ENCODE results near the gene TRAF2.

DNA sequence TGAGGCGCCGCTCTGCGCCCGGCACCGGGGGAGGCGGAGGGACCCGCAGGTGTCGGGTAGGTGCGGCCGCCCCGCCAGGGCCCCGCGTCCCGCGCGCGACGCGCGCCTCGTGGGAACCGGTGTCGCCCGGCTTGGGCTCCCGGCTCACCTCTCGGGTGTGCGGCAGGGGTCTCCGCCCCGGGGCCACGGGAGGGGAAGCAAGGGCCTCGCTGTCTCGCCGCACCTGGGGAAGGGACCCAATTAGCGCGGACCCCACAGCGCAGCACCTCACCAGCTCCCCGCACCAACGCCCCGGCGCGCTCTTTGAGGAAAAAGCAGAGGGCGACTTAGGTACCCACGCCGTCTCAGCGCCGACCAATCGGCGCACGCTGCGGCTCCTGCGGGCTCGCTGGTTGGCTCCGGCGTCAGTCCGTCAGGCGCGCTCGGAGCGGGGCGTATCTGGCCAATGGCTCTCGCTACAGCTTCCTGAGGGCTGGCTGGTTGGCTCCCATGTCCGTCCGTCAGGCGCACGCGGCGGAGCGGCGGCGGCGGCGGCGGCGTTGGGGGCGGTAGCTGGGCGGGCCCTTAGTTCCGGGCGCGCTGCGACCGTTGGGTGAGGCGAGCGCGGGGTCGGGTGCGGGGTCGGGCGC, at the start of gene TRAF2:
- TF ChIP-seq POLR2A (IDR thresholded peaks at IDR 0.05; ENCODE audit: low read depth, low read length) (peak; percentile 47), MYC (IDR thresholded peaks at IDR 0.05; ENCODE audit: low read depth, low read length) (no peak), MAX (IDR thresholded peaks at IDR 0.05; ENCODE audit: insufficient read depth, insufficient read length) (no peak), EZH2 (IDR thresholded peaks at IDR 0.05; ENCODE audit: borderline replicate concordance, low read depth, low read length, severe bottlenecking) (no peak), POLR2AphosphoS5 (IDR thresholded peaks at IDR 0.05; ENCODE audit: insufficient read depth, low read depth, low read length) (no peak), FOS (IDR thresholded peaks at IDR 0.05; ENCODE audit: borderline replicate concordance, insufficient read depth, low read length) (no peak), JUN (IDR thresholded peaks at IDR 0.05; ENCODE audit: borderline replicate concordance, insufficient read depth, insufficient read length, low read depth) (no peak), GATA2 (IDR thresholded peaks at IDR 0.05; ENCODE audit: insufficient read depth, insufficient read length, low read depth, low read length) (no peak)
- TF ChIP-seq, protein P1, sequence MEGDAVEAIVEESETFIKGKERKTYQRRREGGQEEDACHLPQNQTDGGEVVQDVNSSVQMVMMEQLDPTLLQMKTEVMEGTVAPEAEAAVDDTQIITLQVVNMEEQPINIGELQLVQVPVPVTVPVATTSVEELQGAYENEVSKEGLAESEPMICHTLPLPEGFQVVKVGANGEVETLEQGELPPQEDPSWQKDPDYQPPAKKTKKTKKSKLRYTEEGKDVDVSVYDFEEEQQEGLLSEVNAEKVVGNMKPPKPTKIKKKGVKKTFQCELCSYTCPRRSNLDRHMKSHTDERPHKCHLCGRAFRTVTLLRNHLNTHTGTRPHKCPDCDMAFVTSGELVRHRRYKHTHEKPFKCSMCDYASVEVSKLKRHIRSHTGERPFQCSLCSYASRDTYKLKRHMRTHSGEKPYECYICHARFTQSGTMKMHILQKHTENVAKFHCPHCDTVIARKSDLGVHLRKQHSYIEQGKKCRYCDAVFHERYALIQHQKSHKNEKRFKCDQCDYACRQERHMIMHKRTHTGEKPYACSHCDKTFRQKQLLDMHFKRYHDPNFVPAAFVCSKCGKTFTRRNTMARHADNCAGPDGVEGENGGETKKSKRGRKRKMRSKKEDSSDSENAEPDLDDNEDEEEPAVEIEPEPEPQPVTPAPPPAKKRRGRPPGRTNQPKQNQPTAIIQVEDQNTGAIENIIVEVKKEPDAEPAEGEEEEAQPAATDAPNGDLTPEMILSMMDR (IDR thresholded peaks at IDR 0.05; ENCODE audit: extremely low read depth in 1 of 2, insufficient read depth in 1 of 2, low read depth in 1 of 2, low read length in 2 of 2): no peak
